Stimulated activated CD4-positive, alpha-beta T cell treated with anti-CD3 and anti-CD28 coated beads, TNF-alpha, amount 100 ng/mL, for 24 hours (primary cell): ENCODE data around the gene FLNB.

Experiments
- DNase-seq, 3 experiments: peaks; one replicate each; pipeline ENCODE4 v3.0.0-alpha.2; 2020; ENCODE audit warnings: low read depth in 3 of 3

The FLNB gene

DNA sequence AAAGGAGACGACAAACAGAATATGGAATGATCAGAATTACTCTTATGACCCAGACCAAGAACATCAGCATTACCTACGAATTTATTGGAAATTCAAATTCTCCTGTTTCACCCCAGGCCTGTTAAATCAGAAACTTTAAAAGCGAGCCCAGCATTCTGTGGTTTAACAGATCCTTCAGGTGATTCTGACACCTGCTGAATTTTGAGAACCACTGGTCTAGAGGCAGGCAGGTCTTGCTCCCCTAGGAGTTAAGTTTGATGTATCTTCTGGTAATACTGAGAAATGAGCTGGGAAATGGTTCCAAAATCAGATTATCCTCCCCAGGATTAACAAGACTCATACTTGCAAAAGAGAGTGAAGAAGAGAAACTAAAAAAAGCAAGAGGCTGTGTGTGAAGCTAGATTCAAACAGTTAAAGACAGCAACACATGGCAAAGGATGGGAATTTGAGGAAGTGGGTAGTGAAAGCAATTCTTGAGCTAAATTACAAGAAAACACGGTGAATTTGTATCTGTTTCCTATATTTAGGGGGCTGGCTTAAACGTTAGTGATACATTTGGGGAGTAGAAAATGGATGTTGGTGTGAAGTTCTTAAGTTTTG, 66.0 kb downstream of the FLNB start:
- DNase-seq, result no peak

DNA sequence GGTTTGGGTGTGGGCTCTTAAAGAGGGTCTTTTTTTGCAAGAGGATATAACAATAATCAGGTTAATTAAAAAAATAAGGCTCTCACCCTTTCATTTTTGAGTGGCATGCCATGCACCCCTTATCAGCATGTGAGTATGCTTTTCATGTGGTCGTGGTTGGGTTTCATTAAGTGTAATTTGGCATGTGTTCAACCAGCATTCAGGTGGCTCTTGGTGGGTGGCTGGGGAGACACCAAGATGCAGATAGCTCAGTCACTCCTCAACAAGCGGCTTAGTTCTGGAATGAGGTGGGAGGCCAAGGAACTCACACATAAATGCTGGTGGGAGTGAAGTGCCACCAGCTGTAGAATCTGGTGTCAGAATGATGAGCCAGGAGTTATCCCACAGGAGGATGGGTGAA, 66.8 kb downstream of the FLNB start:
- DNase-seq, result peak in 1 of 3 experiments; percentile 11

DNA sequence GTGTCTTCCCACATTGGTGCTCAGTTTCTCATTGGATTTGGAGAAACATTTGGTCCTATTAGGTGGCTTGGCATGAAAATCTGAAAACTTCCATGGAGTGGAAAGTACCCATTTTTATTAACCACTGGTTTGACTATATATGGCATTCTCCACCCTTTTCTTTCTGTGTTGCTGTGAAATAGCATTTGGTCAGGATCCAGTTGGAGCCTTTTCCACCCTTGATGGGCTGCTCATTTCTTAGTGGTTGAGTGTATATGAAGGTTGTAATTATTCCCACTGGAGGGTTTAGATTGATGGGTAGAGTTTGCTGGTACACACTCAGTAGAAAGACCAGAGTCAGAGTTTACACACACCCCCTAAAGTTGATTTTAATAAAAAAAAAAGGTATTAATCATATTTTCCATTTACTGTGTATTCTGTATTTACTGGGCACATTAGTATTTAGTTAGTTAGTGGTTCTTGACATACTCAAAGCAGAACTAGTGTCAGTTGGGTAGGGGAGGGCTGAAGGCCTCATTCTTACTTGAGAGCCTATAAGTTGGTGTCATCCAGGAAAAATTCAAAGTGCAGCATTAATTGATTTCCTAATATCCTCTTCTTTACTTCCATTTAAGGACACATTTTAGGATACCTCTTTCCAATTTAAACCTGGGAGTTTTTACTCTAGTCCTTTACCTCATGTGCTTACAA, 69.5 kb downstream of the FLNB start:
- no peak for DNase-seq

DNA sequence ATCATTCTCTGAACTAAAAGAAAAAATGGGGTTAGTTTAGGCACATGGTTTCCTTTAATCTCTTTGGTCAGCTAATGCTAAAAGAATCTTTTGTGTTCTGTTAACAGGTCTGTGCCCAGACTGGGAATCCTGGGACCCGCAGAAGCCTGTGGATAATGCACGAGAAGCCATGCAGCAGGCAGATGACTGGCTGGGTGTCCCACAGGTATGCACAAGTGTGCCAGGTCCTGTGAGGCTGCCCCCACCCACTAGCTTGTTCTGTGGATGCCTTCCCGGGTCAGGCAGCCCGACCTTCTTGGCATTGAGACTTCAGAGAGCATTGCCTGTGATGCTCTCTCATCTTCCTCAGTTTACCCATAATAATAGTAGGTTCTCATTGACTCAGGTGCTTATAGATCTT, 70.4 kb downstream of the FLNB start:
- no peak for DNase-seq

DNA sequence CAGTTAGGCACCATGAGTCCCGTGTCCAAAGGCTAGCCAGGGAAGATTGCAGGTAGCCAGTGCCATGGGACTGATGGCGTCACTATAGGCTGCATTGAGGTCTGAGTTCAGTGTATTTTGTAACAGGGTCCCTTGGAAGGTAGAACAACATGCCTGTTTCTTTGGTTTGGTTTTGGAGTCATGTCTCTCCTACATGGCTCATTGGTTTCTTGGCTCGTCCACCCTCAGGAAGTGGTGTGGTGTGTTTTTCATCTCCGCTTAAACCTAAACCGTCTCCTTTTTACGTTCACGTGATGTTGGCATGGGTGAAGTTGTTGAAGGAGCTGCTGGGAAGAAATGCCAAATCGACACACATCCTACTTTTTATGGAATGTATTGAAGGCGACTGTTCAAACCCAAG, 71.6 kb downstream of the FLNB start:
- no peak for DNase-seq

DNA sequence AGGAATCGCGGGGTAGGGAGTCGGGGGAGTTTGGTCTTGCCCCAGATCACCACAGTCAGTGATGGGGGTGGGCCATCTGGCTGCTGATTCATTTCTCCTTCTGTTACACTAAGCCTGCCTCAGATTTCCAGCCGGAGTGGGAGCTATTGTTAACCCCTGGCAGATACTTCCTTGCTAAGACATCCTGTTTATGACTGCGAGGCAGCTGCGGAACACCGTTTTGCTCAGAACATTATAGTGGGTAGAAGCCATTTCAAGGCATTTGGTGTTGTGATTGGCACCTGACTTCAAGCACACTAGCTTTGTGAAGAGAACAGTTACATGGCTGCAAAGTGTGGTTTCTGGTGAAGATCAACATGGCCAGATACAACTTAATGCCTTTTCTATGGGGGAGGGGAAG, 73.8 kb downstream of the FLNB start:
- DNase-seq, result peak in 1 of 3 experiments; percentile 6

DNA sequence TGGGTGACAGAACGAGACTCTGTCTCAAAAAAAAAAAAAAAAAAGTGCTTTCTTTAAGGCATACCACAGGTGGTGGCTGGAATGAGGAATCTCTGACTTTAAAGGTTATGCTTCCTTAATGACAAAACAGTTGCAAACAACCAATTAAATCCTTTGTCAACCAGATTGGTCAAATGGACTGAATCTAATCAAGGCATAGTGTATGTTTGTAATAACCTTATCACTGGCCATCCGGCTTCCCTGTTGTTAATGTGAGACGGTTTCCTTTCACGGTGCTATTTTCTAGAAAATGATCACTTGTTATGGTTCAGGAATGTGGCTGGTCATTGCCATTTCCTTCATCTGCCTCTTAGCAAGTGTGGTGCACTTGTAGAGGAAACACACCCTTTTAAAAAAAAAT, 75.9 kb downstream of the FLNB start:
- DNase-seq, result no peak

DNA sequence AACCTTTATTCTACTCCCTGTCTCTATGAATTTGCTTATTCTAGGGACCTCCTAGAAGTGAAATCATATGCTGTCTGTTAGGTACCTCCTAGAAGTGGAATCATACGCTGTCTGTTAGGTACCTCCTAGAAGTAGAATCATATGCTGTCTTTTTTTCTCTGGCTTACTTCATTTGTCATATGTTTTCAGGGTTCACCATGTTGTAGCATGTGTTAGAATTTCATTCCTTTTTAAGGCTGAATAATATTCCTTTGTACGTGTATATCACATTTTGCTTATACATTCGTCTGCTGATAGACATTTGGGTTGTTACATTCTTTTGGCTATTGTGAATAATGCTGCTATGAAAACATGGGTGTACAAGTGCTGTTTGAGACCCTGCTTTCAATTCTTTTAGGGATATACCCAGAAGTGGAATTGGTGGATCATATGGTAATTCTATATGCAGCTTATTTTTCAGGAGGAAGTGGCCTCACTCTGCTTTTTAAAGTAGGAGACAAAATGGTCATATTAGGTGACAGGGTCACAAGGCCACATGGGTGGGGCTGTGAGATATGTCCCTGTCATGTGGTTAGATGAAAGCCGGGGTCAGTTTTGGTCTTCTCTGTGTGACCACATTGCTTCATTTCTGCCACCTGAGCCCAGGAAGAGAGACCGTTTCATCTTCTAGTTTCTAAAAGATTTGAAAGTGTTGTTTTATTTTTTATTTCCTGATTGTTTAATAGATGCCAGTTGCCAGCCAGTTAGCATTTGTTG, 76.7 kb downstream of the FLNB start:
- no peak for DNase-seq

DNA sequence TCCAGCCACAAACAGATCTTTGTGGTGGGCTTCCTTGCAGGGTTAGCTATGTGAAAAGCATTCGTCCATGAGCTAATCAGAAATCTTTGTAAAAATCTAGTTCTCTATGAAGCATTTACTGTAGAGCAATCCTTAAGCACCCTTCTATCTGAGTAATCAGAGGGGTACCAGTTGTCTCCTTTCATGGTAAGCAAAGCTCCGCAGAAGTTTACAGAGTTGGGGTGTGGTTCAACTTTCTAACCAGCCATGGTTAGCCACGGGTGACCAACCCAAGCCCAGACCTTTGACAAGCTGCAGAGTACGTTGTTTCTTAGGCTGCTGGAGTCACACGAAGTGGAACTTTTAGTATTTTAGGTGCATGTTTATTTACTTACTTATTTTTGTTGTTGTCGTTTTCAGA, 77.4 kb downstream of the FLNB start:
- DNase-seq, result no peak

DNA sequence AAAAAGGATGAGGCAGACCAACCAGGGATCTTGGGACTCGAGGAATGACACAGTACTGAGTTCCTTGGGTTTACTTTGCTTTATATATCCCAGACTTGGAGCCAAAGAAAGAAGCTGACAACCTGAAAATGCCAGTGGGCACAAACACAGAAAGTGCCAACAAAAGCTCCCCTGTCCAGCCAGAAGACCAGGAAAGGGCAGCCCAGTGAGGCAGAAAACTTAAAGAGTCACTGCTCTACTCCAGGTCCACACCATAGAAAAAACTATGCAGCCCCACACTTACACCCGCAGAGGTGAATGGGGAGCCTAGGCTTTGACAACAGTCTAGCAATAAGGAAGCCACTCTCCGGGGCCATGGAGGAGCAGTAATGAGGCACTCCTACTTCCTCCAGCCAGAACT, 80.3 kb downstream of the FLNB start:
- DNase-seq, result no peak

DNA sequence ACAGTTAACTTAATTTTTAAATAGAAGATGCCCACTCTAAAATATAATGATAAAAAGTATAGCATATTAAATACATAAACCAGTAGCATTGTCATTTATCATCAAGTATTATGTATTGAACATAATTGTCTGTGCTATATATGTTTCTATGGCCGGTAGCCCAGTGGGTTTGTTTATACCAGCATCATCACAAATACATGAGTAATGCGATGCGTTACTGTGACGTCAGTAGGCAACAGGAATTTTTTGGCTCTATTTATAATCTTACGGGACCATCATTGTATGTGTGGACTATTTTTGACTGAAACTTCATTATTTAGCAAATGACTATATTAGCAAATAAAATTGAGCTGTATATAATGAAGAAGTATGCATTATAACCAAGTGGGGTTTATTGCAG, 82.1 kb downstream of the FLNB start:
- no peak for DNase-seq

DNA sequence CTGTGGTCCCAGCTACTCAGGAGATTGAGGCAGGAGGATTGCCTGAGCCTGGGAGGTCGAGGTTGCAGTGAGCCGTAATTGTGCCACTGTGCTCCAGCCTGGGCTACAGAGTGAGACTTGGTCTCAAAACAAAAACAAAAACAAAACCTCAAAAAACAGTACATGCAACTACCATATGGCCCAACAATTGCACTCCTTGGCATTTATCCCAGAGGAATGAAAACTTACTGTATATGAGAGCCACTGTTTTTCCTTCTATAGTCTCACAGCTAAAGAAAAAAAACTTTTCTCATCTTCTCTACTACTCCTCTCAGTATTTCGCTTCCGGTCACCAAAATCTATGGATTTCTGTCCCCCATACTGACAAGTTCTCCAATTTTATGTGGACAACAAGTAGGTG, 84.3 kb downstream of the FLNB start:
- no peak for DNase-seq

DNA sequence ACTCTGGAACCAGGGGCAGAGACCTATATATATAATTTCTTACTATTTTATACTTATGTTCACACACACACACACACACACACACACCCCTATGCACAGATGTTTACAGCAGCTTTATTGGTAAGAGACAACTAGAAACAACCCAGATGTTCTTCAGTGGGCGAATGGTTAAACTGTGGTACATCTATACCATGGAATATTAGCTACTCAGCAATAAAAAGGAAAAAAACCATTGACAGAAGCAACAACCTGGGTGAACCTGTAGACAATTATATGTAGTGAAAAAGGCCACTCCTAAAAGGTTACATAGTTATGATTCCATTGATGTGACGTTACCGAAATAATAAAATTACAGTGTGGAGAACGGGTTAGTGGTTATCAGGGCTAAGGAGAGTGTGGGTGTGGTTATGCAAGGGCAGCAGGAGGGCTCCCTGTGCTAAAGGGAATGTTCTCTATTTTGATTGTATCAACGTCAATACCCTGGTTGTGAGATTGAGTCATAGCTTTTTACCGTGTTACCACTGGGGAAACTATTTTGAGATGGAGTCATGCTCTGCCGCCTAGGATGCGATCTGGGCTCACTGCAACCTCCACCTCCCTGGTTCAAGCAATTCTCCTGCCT, 85.5 kb downstream of the FLNB start:
- DNase-seq, result no peak

DNA sequence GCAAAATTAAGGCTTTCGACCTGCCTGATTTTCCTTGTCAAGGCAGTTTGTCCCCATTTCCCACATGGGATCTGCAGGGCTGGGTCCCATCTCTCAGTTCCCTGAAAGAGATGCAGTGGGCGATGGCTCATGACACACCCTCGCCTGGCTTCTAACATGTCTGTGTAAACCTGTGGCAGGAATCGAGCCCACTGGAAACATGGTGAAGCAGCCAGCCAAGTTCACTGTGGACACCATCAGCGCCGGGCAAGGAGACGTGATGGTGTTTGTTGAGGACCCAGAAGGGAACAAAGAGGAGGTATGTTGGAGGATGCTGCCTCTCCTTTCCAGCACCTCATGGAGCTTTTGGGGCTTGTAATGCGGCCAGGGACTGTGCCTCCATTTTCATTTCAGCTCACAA, 86.4 kb downstream of the FLNB start:
- DNase-seq, result no peak

DNA sequence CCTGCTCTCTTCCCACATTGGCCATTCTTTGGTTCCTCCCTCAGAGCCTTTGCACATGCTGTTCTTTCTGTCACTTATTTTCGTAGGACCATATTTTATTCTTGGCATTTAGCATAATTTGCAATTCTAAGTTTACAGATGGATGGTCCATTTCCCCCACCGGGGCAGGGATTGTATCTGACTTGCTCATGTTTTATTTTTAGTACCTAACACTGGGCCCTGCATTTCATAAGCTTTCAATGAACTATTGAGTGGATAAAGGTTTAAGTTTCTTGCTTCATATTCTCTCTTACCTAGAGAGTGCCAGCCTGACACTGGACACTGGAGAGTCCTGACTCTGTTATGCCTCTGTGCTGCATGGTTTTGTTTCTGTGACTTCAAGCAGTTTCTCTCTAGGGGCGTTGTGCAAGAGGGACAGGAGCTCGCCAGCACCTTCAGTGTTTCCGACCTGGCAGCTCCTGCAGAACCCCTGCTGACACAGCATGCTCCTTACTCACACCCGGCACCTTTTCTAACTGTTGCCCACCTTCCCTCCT, 87.4 kb downstream of the FLNB start:
- no peak for DNase-seq

DNA sequence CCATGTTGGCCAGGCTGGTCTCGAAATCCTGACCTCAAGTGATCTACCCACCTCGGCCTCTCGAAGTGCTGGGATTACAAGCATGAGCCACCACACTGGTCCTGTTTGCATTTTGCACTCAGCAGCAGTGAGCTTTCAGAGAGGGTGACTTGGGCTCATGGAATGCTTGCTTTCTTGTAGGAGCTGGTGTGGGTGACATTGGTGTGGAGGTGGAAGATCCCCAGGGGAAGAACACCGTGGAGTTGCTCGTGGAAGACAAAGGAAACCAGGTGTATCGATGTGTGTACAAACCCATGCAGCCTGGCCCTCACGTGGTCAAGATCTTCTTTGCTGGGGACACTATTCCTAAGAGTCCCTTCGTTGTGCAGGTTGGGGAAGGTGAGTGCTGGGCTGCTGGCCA, 90.3 kb downstream of the FLNB start:
- DNase-seq, result no peak

DNA sequence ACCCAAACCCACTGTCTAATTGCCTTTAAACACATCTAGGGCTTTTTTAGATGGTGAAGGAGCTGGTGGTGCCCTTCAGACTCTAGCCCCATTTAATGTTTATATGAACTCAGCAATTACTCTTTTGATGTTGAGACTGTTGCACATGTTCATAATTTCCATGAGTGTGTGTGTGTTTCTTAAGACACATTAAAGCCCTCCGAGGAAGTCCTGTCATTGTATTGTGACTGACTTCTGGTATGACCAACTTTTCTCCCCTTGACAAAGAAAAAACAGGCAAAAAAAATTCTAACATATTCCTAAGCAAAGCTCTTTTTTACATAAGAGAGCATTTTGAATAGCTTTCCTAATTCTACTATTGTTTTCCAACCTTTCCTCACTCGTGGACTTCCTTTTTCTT, 91.6 kb downstream of the FLNB start:
- DNase-seq, result no peak

DNA sequence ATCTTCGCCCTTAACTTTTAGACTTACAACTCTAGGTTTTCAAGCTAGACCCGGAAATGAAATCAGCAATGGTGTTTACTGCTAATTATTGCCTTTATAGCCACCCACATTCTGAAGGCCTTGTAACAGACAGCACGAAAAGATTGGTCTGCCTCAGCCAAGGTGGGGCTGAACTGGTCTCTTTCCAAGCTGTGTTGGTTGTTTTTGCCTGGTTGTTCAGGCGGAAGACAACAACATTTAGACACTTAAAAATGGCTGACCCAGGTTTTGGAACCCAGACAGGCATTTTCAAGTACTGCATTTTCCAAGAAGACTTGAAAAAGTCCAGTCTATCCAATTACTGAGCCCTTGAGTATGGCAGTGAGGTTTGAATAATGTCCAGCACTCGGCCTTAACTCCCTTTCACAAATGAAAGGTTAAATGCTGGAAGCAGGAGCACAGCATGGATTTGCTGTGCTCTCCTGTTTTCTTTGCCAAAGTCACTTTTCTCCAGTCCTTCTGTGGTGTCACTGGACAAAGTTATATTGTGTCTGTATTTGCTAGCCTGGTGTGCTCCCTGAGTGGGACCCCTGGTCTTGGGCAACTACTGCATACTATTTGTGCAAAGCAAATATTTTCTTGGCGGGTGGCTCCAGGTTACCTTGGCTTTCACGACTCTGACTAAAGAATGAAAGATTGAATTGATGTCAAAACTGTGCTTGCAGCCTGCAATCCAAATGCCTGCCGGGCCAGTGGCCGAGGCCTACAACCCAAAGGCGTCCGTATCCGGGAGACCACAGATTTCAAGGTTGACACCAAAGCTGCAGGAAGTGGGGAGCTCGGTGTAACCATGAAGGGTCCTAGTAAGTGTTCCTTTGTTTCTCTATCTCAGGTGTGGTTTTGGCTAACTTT, 93.5 kb downstream of the FLNB start:
- DNase-seq, result no peak

DNA sequence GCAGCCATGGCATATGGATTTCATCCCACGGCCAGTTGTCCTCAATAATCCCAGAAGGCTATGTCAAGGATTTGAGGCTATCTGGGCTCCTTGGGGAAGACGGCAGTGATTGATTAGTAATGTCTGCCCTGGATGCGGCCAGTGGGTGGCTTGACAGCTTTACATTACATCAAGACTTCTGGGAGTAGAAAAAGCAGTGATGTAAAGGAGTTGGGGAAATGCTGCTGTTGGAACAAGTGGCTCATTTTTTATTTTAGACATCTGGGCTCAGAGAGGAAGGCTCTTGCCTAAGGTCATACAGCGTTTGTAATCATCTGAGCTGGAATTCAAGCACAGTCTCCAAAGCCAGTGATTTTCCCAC, 94.1 kb downstream of the FLNB start:
- DNase-seq, result no peak

DNA sequence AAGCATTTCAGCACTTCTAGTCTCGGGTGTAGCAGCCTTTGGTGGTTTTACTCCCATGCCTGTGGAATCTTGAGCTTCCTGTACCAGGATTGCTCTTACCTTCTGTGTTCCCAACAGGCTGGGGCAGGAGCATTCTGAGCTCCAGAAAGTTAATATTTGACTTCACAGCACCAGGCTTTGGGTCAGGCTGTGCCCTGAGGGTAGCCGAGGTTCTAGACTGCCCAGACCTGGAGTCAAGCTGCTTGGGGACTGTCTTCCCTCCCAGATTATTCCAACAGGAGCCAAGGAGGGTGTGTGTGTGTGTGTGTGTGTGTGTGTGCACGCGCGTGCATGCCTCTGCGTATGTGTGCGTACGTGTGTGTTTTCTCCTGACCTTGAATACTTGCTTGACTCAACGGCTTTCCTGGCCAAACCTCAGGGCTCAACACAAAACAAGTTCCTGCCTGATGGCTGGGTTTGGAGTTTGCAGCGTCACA, 94.8 kb downstream of the FLNB start:
- DNase-seq, result no peak

DNA sequence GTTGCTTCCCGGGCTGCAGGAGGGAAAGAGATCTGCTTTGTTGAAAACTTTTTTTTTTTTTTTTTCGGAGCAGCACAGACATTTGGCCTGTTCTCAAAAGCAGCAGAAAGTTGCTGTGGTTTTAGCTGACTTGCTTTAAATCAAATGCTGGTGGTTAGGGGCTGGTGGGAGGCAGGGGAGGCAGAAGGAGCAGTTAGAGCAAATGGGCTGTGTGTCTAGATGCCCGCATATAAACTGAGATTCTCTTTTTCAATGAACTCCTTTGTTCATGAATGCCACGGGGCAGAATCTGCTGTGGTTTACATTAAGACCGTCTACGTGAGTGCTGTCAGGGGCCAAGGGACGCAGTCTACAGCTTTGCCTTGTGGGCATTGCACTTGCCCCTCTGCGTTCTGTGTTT, 95.9 kb downstream of the FLNB start:
- no peak for DNase-seq
